SK-N-SH treated with all-trans-retinoic acid at 6 μM for 48 hours (cell line): ENCODE results near the gene PLTP.

Experiments used
- PATZ1 ChIP-seq: fragments of 250-450 bp; sonication (Bioruptor Pico); IDR thresholded peaks from 2 replicates; pipeline ENCODE4 v1.8.0; 2020; ENCODE audit warnings: mild to moderate bottlenecking, moderate library complexity, borderline replicate concordance
- PPARA ChIP-seq: fragments of 250-450 bp; sonication (Bioruptor Pico); IDR thresholded peaks from 2 replicates; pipeline ENCODE4 v1.5.0; 2020; ENCODE audit warnings: mild to moderate bottlenecking, borderline replicate concordance

- TF ChIP-seq PATZ1 (CRISPR knock-in tag), result no peak
- no peak for TF ChIP-seq PPARA (CRISPR knock-in tag)
These were observed 51.3 kb downstream of the PLTP start for GRCh38 chr20:45860560-45861220.
